AG04449 (cell line): Measurements from ENCODE around the gene OTUB1.
A peak's percentile ranks its signal among the peaks of the same experiment; 100 is the strongest.

Experiments
- CTCF ChIA-PET: fragments of 350-600 bp; formaldehyde crosslinking; extraction: SDS; loops from one replicate; lab custom pipeline; 2021; ENCODE audit warnings: antibody characterized with exemption; lab: Yijun Ruan, JAX
- POLR2A ChIA-PET: fragments of 400-600, 350-600 bp; formaldehyde crosslinking; extraction: SDS; loops from one replicate; lab custom pipeline; 2020; ENCODE audit warnings: antibody characterized with exemption, inconsistent platforms; lab: Yijun Ruan, JAX
- DNase-seq: peaks from one replicate; pipeline ENCODE4 v3.0.0-alpha.2; 2010; ENCODE audit warnings: low read depth, low spot score
- H3K4me3 ChIP-seq: 2 replicates; pipeline ENCODE4 v1.5.1; 2011; ENCODE audit warnings: low read depth, mild to moderate bottlenecking, control low read depth, low read length
- CTCF ChIP-seq: IDR thresholded peaks from one replicate; pipeline ENCODE4 v1.5.1; 2011; ENCODE audit warnings: mild to moderate bottlenecking, moderate library complexity, low read length, control low read depth, inconsistent platforms; ENCODE audit not compliant: insufficient read depth; ENCODE audit errors: missing control alignments

The OTUB1 gene

GRCh38 chr11:63986932-63987513 is 785 bp downstream of the OTUB1 start:
- ChIA-PET CTCF (interaction anchor here (0.6 to 3.2 kb wide), 5 partner anchors 14 to 162 kb away, joined by 3 to 34 read pairs (median 7); no protein-coding TSS in a partner anchor), POLR2A (no interaction called here)
- no peak for DNase-seq
- TF ChIP-seq CTCF, result no peak
- H3K4me3 ChIP-seq, result peak overlapping the region; percentile 96

- ChIA-PET CTCF (interaction anchor here (1.1 to 4.5 kb wide), 4 partner anchors 9 to 161 kb away, joined by 3 to 49 read pairs (median 6); no protein-coding TSS in a partner anchor), POLR2A (no interaction called here)
- TF ChIP-seq CTCF, result no peak
- no peak for DNase-seq
- no peak overlapping the region for H3K4me3 ChIP-seq
Observed at GRCh38 chr11:63991558-63991957, 5.3 kb downstream of the OTUB1 start.

- ChIA-PET CTCF (interaction anchor here (0.5 to 4.5 kb wide), 3 partner anchors 8 to 40 kb away, joined by 3 to 49 read pairs (median 4); no protein-coding TSS in a partner anchor), POLR2A (no interaction called here)
- no peak for DNase-seq
- H3K4me3 ChIP-seq, result no peak overlapping the region
- TF ChIP-seq CTCF, result no peak
Observed at GRCh38 chr11:63993100-63993499, 6.9 kb downstream of the OTUB1 start.

- TF ChIP-seq CTCF, result no peak
- no peak for DNase-seq
- CTCF ChIA-PET, result interaction anchor here (1.6 to 2.8 kb wide), 2 partner anchors 15 to 156 kb away, joined by 3 to 33 read pairs; no protein-coding TSS in a partner anchor
- no peak overlapping the region for H3K4me3 ChIP-seq
- POLR2A ChIA-PET, result no interaction called here
Observed at GRCh38 chr11:63993993-63994392, 7.8 kb downstream of the OTUB1 start.

GRCh38 chr11:63996512-63996911 is 10.3 kb downstream of the OTUB1 start:
- CTCF ChIA-PET, result interaction anchor here (1.1 to 2.8 kb wide), 2 partner anchors 154 to 169 kb away, joined by 3 to 33 read pairs; partner anchors contain the start of gene MACROD1
- POLR2A ChIA-PET, result no interaction called here
- no peak for TF ChIP-seq CTCF
- no peak overlapping the region for H3K4me3 ChIP-seq
- DNase-seq, result no peak

GRCh38 chr11:63997104-63997700 is 11.0 kb downstream of the OTUB1 start:
- TF ChIP-seq CTCF, result no peak
- CTCF ChIA-PET, result interaction anchor here (1.0 to 13.1 kb wide), 3 partner anchors 13 to 152 kb away, joined by 3 to 591 read pairs (median 3); no protein-coding TSS in a partner anchor
- POLR2A ChIA-PET, result no interaction called here
- no peak overlapping the region for H3K4me3 ChIP-seq
- DNase-seq, result no peak
